Iris pigment epithelial cell (primary cell): Measurements from ENCODE around the gene CCDC149.

ENCODE experiments used
- DNase-seq: peaks from one replicate; pipeline ENCODE4 v3.0.0-alpha.2; 2011; ENCODE audit warnings: low read depth

CCDC149 gene

DNA sequence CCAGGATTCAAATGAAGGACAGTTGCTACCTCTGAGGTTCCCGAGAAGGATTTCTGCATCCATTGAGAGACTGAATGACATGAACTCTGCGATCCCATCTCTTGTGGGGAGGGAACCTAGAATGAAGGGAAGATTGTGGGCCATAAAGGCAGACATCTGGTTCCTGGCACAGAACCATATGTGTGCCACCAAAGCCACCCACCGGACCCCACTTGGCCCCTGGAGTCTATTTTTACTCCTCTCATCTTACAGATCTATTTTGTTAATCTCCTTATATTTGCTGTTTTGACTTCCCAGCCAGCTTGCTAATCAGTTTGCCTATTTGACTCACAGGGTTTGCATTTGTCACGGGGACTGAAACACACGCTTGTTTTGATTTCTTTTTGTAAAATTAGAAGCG, 110.2 kb downstream of the CCDC149 start:
- no peak for DNase-seq

- no peak for DNase-seq
Observed at GRCh38 chr4:24801136-24801855, 111.5 kb downstream of the CCDC149 start.

DNA sequence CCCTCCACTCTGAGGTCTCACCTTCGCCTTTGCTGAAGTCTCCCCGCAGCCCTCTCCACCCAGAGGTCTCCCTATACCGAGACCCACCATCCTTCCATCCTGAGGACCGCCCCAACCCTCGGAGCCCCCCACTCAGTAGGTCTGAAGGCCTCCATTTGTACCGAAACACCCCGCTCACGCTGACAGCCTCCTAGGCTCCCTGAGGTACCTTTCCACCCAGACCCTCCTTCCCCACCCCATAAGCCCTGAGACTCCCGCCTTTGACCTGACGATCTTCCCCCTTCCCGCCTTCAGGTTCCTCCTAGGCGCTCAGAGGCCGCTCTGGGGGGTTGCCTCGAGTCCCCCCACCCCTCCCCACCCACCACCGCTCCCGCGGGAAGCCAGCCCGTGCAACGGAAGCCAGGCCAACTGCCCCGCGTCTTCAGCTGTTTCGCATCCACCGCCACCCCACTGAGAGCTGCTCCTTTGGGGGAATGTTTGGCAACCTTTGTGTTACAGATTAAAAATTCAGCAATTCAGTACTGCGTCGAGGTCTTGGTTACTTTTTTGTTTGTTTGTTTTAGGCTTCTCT, 112.4 kb downstream of the CCDC149 start:
- DNase-seq: no peak

- no peak for DNase-seq
Observed at GRCh38 chr4:24799544-24800324, 113.1 kb downstream of the CCDC149 start.

- DNase-seq: no peak
Observed at GRCh38 chr4:24799196-24799543, 113.7 kb downstream of the CCDC149 start.

DNA sequence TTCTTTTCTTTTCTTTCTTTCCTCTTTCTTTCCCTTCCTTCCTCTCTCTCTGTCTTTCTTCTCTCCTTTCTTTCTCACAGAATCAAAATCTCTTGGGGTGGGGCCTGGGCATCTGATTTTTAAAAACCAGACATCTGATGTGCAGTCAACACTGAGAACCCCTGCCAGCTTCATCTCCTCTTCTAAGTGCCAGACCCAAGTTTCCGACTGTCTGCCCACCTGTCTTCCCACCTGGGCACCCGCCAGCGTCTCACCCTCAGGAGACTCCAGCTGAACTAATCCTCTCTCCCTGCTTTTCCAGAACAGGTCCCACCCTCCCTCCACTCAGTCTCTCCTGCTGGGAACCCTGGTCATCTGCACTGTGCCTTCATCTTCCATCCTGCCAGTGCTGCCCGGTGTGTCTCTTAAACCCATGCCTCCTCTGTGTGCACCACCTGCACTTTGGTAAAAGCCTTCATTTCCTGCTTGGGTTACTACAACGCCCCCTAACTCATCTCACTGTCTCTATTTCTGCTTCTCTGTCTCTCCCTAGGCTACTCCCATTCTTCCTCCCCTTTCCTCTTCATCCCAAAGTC, 114.7 kb downstream of the CCDC149 start:
- no peak for DNase-seq

- no peak for DNase-seq
Observed at GRCh38 chr4:24796620-24797019, 116.2 kb downstream of the CCDC149 start.

GRCh38 chr4:24795666-24796381, 117.0 kb downstream of the CCDC149 start:
- DNase-seq: no peak

- DNase-seq: peak; percentile 69
Observed at GRCh38 chr4:24794916-24795665, 117.8 kb downstream of the CCDC149 start, which contains the start of gene SOD3. TSS of gene SOD3 (plus strand) at chr4:24795573. CDS start at chr4:24799522, 3,949 bp downstream.

DNA sequence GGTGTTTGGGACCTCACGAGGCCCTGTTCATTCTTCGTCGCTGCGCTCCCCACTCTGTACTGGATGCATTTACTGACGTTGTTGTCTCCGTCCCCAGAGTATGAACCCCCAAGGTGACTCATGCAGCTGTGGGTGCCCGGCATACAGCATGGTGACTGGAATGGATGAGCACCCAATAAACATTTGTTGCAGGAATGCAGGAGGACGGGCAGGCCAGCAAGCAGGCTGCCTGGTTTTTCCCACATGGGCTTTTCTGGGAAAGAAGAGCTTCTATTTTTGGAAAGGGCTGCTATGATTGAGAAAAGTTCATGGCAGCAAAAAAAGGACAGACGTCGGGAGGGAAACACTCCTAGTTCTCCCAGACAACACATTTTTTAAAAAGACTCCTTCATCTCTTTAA, 118.4 kb downstream of the CCDC149 start:
- DNase-seq: no peak

DNA sequence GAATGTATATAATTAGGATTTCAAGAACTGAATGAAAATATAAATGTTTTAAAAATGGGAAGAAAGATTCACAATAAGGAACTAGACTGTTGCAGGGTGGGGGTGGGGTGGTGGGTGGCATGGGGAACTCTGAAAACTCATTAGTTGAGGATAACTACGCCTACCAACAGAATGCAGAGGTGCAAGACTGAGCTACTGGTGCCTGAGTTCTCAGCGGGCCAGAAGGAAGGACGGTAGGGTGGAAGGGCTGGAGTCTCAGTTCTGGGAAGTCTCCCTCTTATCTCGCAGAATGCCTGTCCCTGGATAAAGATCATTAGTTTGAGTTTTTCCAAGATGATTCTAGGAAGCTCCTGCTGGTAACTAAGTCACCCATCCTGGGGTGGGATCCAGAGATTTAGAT, 118.8 kb downstream of the CCDC149 start:
- no peak for DNase-seq

- DNase-seq: no peak
Observed at GRCh38 chr4:24793219-24794005, 119.4 kb downstream of the CCDC149 start.

DNA sequence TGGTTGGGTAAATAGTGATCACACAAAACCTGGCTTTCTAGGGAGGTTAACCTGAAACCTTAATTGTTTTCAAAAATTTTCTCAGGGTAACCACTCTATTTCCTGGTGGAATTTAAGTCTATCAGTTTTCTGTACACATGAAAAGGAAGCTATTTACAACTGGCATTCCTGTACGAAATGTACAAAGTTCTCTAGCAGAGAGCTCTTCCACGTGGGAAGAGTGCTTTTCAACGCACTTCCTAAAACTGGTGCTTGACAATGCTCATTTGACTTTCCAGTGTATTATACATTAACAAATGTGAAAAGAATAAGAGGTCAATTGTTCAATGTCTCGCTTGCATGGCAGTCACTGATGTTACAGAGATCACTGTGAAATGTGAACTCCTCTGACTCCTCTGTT, 120.3 kb downstream of the CCDC149 start:
- DNase-seq: no peak

- DNase-seq: no peak
Observed at GRCh38 chr4:24791043-24791442, 121.8 kb downstream of the CCDC149 start.

DNA sequence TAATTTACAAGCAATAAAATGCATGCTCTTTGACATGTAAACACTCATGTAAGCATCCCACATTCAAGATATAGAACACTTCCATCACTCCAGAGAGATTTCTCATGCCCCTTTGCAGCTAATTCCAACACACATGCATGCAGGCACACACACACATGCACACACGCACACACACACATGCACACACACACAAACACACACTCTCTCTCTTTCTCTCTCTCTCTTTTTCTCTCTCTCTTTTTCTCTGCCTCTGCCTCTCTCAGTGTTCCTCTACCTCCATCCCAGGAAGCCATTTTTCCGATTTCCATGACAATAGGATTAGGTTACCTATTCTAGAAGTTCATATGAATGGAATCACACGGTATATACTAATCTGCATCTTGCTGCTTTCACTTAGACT, 129.3 kb downstream of the CCDC149 start:
- no peak for DNase-seq

GRCh38 chr4:24781999-24782745, 130.7 kb downstream of the CCDC149 start:
- no peak for DNase-seq

- DNase-seq: no peak
Observed at GRCh38 chr4:24780936-24781495, 131.8 kb downstream of the CCDC149 start.

- DNase-seq: peak; percentile 95
Observed at GRCh38 chr4:24778464-24779225, 134.2 kb downstream of the CCDC149 start.
